Measurements from ENCODE around the gene SELL.
"Not testable (repeated sequence)": the region's sequence is repeated elsewhere in the genome, so short reads cannot be mapped to it uniquely, and the experiment has no call there.

SELL gene

DNA sequence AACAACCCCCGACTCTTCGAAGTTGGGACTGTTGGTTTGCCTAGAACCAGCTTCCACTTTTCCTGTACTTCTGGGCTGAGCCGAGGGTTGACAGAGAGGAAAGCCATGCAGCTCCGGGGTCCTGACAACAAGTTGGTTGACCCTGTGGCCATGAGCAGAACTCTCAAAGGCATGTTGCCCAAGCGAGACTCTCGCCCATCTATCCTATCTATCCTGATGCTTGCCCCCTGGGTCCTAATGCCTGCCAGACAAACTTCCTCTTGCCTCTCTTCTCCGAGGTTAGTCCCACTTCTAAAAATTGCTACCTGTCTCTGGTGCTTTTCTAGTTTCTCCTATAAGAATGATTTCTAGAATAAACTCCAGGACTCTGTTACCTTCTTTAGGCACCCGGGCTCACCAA is 48.7 kb downstream of the SELL start:
- peaks cover 55% of the 10 kb centered on the region for H3K4me1 Mint-ChIP-seq
- H3K27ac Mint-ChIP-seq; DNase-seq (ENCODE audit: low spot score in 2 of 2); ATAC-seq; H3K36me3 Mint-ChIP-seq; H3K9me3 Mint-ChIP-seq; H3K4me3 Mint-ChIP-seq: not testable (repeated sequence)

DNA sequence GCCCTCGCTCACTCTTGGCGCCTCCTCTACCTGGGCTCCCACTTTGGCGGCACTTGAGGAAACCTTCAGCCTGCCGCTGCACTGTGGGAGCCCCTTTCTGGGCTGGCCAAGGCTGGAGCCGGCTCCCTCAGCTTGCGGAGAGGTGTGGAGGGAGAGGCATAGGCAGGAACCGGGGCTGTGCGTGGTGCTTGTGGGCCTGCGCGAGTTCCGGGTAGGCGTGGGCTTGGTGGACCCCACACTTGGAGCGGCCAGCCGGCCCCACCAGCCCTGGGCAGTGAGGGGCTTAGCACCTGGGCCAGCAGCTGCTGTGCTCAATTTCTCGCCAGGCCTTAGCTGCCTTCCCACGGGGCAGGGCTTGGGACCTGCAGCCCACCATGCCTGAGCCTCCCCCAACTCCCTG is 50.4 kb downstream of the SELL start:
- not testable (repeated sequence) for H3K36me3 Mint-ChIP-seq; DNase-seq (ENCODE audit: low spot score in 2 of 2); ATAC-seq; H3K9me3 Mint-ChIP-seq; H3K27ac Mint-ChIP-seq; H3K4me3 Mint-ChIP-seq
- H3K4me1 Mint-ChIP-seq, result peaks cover 50% of the 10 kb centered on the region

DNA sequence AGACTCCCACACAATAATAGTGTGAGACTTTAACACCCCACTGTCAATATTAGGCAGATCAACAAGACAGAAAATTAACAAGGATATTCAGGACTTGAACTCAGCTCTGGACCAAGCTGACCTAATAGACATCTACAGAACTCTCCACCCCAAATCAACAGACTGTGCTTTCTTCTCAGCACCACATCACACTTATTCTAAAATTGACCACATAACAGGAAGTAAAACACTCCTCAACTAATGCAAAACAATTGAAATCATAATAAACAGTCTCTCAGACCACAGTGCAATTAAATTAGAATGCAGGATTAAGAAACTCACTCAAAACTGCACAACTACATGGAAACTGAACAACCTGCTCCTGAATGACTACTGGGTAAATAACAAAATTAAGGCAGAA is 52.6 kb downstream of the SELL start:
- H3K4me3 Mint-ChIP-seq; H3K9me3 Mint-ChIP-seq; DNase-seq (ENCODE audit: low spot score in 2 of 2); H3K36me3 Mint-ChIP-seq; ATAC-seq: not testable (repeated sequence)
- Mint-ChIP-seq H3K27ac (peak overlapping the region; percentile 77), H3K4me1 (peaks cover 59% of the 10 kb centered on the region)

GRCh38 chr1:169653873-169654272 is 57.5 kb downstream of the SELL start:
- peaks cover 31% of the 10 kb centered on the region for H3K4me1 Mint-ChIP-seq
- no peaks in the 10 kb centered on the region for H3K9me3 Mint-ChIP-seq
- DNase-seq (ENCODE audit: low spot score in 2 of 2), result no peak
- H3K4me3 Mint-ChIP-seq, result no peak overlapping the region
- H3K27ac Mint-ChIP-seq, result no peak overlapping the region
- H3K36me3 Mint-ChIP-seq, result no peaks in the 10 kb centered on the region
- no peak for ATAC-seq

DNA sequence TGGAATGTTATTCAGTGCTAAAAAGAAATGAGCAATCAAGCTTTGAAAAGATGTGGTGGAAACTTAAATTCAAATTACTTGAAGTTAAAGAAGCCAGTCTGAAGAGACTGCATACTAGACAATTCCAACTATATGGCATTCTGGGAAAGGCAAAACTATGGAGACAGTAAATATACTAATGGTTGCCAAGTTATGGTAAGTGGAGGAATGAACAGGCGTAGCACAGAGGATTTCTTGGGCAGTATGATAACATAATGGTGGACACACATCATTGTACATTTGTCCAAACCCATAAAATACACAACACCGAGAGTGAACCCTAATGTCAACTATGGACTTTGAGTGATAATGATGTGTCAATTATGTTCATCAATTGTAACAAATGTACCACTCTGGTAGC is 60.4 kb downstream of the SELL start:
- Mint-ChIP-seq H3K9me3 (peaks cover 4% of the 10 kb centered on the region), H3K4me1 (peaks cover 25% of the 10 kb centered on the region), H3K36me3 (no peaks in the 10 kb centered on the region), H3K27ac (no peak overlapping the region), H3K4me3 (no peak overlapping the region)
- DNase-seq (ENCODE audit: low spot score in 2 of 2), result no peak
- no peak for ATAC-seq

DNA sequence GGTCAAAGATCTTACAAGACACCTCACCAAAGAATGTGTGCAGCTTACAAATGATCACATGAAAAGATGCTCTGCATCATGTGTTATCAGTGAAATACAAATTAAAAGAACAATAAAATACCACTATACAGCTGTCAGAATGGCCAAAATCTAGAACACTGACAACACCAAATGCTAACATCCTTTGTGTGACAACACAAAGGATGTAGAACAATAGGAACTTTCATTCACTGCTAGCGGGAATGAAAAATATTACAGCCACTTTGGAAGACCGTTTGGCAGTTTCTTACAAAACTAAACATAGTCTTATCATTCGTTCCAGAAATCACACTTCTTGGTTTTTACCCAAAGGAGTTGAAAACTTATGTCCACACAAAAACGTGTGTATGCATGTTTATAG is 60.9 kb downstream of the SELL start:
- ATAC-seq (no peak), DNase-seq (ENCODE audit: low spot score in 2 of 2) (no peak)
- Mint-ChIP-seq H3K27ac (no peak overlapping the region), H3K9me3 (peaks cover 4% of the 10 kb centered on the region), H3K36me3 (no peaks in the 10 kb centered on the region), H3K4me3 (no peak overlapping the region), H3K4me1 (peaks cover 21% of the 10 kb centered on the region)

DNA sequence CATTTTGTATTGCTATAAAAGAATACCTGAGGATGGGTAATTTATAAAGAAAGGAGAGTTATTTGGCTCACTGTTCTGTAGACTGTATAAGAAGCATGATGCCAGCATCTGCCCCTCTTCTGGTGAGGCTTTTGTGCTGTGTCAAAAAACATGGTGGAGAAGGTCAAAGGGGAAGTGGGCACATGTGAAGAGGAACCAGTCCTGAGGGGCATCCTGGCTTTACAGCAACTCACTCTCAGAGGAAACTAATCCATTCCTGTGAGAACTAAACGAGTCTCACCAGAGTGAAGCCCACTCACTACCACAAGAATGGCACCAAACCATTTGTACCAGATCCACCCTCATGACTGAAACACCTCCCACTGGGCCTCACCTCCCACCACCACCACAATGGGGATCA is 62.7 kb downstream of the SELL start:
- no peak for DNase-seq (ENCODE audit: low spot score in 2 of 2)
- H3K4me1 Mint-ChIP-seq, result peaks cover 16% of the 10 kb centered on the region
- H3K9me3 Mint-ChIP-seq, result peaks cover 4% of the 10 kb centered on the region
- ATAC-seq, result no peak
- H3K4me3 Mint-ChIP-seq, result no peak overlapping the region
- no peak overlapping the region for H3K27ac Mint-ChIP-seq
- H3K36me3 Mint-ChIP-seq, result no peaks in the 10 kb centered on the region

DNA sequence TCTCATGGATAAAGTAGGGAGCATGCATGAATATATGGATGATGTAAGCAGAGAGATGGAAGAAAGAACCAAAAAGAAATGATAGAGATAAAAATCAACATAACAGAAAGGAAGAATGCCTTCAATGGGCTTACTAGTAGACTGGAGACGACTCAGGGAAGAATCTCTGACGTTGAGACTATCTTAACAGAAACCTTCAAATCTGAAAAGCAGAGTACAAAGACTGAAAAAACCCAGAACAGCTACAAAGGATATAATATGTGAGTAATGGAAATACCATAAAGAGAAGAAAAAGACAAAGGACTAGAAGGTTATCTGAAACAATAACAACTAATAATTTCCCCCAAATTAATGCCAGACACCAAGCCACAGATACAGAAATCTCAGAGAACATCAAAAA is 63.2 kb downstream of the SELL start:
- Mint-ChIP-seq H3K9me3 (peaks cover 4% of the 10 kb centered on the region), H3K36me3 (no peaks in the 10 kb centered on the region), H3K4me1 (peaks cover 16% of the 10 kb centered on the region), H3K27ac (no peak overlapping the region), H3K4me3 (no peak overlapping the region)
- ATAC-seq (no peak), DNase-seq (ENCODE audit: low spot score in 2 of 2) (no peak)

DNA sequence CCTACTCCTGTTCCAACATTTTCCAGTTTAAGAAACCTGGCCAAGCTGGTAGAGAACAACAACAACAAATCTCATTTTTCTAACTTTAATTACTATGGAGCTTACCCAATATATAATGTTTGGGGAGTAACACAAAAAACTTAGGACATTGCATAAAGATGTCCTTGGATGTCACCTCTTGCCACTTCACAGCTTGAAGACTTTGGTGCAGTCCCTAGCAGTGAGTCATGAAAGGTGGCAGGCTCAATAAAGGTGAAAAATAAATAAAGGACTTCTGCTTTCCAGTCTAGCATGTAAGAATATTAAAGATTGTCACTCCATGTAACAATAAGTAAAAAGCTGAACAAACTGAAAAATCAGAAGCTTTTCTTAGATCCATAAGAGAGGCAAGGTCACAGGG is 63.9 kb downstream of the SELL start:
- H3K27ac Mint-ChIP-seq, result no peak overlapping the region
- H3K36me3 Mint-ChIP-seq, result no peaks in the 10 kb centered on the region
- peaks cover 16% of the 10 kb centered on the region for H3K4me1 Mint-ChIP-seq
- DNase-seq (ENCODE audit: low spot score in 2 of 2) (no peak), ATAC-seq (no peak)
- peaks cover 4% of the 10 kb centered on the region for H3K9me3 Mint-ChIP-seq
- H3K4me3 Mint-ChIP-seq, result no peak overlapping the region

DNA sequence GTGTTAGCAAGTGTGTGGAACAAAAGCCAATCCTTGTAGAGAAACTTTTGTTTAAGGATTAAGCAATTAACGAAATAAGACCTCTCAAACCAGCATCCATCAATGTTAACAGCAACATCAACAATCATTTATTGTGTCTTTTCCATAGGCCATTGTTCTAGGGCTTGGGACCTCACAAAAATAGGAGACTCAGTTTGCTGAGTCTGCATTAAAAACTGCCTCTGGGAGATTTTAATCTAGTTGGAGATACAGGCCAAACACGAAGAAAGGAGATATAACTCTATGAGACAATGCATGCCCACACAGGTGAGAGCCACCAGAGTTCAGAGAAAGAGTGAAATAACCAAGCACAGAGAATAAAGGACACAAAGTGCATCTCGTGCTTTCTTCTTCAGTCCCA is 67.1 kb downstream of the SELL start:
- H3K36me3 Mint-ChIP-seq, result no peaks in the 10 kb centered on the region
- peaks cover 24% of the 10 kb centered on the region for H3K4me1 Mint-ChIP-seq
- DNase-seq (ENCODE audit: low spot score in 2 of 2) (no peak), ATAC-seq (no peak)
- H3K4me3 Mint-ChIP-seq, result no peak overlapping the region
- H3K27ac Mint-ChIP-seq, result no peak overlapping the region
- peaks cover 4% of the 10 kb centered on the region for H3K9me3 Mint-ChIP-seq

Measured in stimulated activated effector memory CD8-positive, alpha-beta T cell treated with anti-CD3 and anti-CD28 coated beads, Interleukin-12 subunit alpha, Interleukin-12 subunit beta, amount 100 ng/mL, for 72 hours (primary cell).